Small intestine (tissue), 7 donors: ENCODE measurements around the gene DMRTB1. TPM values are rescaled to one million over a fixed set of nuclear protein-coding genes. Genes with fewer than 3 reads are reported as not detected.

ENCODE experiments used
- DNase-seq, 2 donors: peaks; one replicate each; pipeline versions ENCODE4 v3.0.0 to v3.0.0-alpha.2; 2013
- FAIRE-seq: peaks from 2 replicates; lab custom pipeline; 2012; peaks lifted over from hg19 to GRCh38; lab: Jason Lieb, UNC
- H3K27ac ChIP-seq, 3 donors: one replicate each; pipeline ENCODE4 v1.5.1; 2013; ENCODE audit warnings: low read length in 2 of 3, mild to moderate bottlenecking in 2 of 3, control low read depth in 1 of 3, inconsistent platforms in 1 of 3, low read depth in 1 of 3, moderate library complexity in 1 of 3
- H3K27me3 ChIP-seq, 3 donors: one replicate each; pipeline ENCODE4 v1.6.1; 2013; ENCODE audit warnings: low read length in 3 of 3, inconsistent platforms in 1 of 3; ENCODE audit not compliant: control insufficient read depth in 3 of 3, insufficient read depth in 3 of 3
- H3K36me3 ChIP-seq, 3 donors: one replicate each; pipeline ENCODE4 v1.6.1; 2013; ENCODE audit warnings: low read length in 3 of 3, inconsistent platforms in 1 of 3, low read depth in 1 of 3, mild to moderate bottlenecking in 1 of 3, moderate library complexity in 1 of 3; ENCODE audit not compliant: control insufficient read depth in 3 of 3, insufficient read depth in 2 of 3
- H3K4me1 ChIP-seq, 3 donors: one replicate each; pipeline ENCODE4 v1.6.1; 2013; ENCODE audit warnings: low read length in 2 of 3, inconsistent platforms in 1 of 3, low read depth in 1 of 3, mild to moderate bottlenecking in 1 of 3, moderate library complexity in 1 of 3; ENCODE audit not compliant: control insufficient read depth in 3 of 3, insufficient read depth in 2 of 3
- H3K4me3 ChIP-seq, 3 donors: one replicate each; pipeline ENCODE4 v1.5.1; 2013; ENCODE audit warnings: low read length in 3 of 3, control low read depth in 1 of 3, inconsistent platforms in 1 of 3, low read depth in 1 of 3, mild to moderate bottlenecking in 1 of 3, moderate library complexity in 1 of 3
- H3K9me3 ChIP-seq, 2 donors: one replicate each; pipeline ENCODE4 v1.6.1; 2013; ENCODE audit warnings: low read depth in 1 of 2, low read length in 1 of 2; ENCODE audit not compliant: control insufficient read depth in 2 of 2, insufficient read depth in 1 of 2
- WGBS, 3 donors: extraction: QIAGEN DNeasy Blood & Tissue Kit; methylation state at CpG; one replicate each; pipeline ENCODE4 v1.1.7; 2013; 5-methylcytosine and 5-hydroxymethylcytosine counted together
- polyA plus RNA-seq, 4 donors: library from polyadenylated mRNA; stranded (reverse) in 3 of 4; unstranded in 1 of 4; fragments of 200-250 nt in 3 of 4; fragments of 120-200 nt in 1 of 4; gene quantifications; one replicate each; pipeline versions ENCODE4 v1.2.1 to v1.2.3, GENCODE V29; 2013
- donor health status: healthy with polysubstance abuse.
- donor health status: control.
- donor health status: control.
- donor health status: Bipolar disorder and iron deficiency.
- donor health status: healthy.

The DMRTB1 gene
- polyA plus RNA-seq, 4 donors = not detected

DNA sequence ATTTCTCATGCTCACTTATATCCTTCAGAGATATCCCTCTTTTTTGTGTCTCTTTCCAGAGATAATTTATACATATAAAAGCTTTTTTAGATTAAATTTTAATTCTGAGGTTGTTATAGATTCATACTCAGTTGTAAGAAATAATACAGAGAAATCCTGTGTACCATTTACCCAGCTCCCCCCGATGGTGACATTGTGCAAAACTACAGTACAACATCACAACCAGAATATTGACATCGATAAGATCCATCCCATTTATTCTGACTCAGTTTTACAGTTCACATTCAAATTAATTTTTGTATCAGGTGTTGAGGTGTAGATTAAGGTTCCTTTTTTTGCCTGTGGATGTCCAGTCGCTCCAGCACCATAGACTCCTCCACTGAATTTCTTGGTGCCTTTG is 14.3 kb downstream of the DMRTB1 start:
- 71 to 84% (median 78%) methylated on average over 3 of the region's 3 CpGs for WGBS, 3 donors
- H3K36me3 ChIP-seq = no peaks in the 10 kb centered on the region
- H3K4me1 ChIP-seq = no peaks in the 10 kb centered on the region
- no peak overlapping the region for H3K4me3 ChIP-seq
- FAIRE-seq (no peak), DNase-seq (no peak)
- H3K27me3 ChIP-seq = no peaks in the 10 kb centered on the region
- no peaks in the 10 kb centered on the region for H3K9me3 ChIP-seq
- no peak overlapping the region for H3K27ac ChIP-seq

GRCh38 chr1:53475664-53476063 is 16.5 kb downstream of the DMRTB1 start:
- Histone ChIP-seq H3K9me3 (no peaks in the 10 kb centered on the region), H3K27ac (no peak overlapping the region), H3K4me3 (no peak overlapping the region), H3K36me3 (no peaks in the 10 kb centered on the region), H3K4me1 (no peaks in the 10 kb centered on the region), H3K27me3 (no peaks in the 10 kb centered on the region)
- DNase-seq = no peak
- 57 to 72% (median 63%) methylated on average over 7 of the region's 7 CpGs for WGBS, 3 donors
- no peak for FAIRE-seq

GRCh38 chr1:53476579-53476978 is 17.4 kb downstream of the DMRTB1 start:
- Histone ChIP-seq H3K27me3 (no peaks in the 10 kb centered on the region), H3K4me1 (no peaks in the 10 kb centered on the region), H3K4me3 (no peak overlapping the region), H3K27ac (no peak overlapping the region), H3K9me3 (no peaks in the 10 kb centered on the region), H3K36me3 (no peaks in the 10 kb centered on the region)
- no peak for FAIRE-seq
- DNase-seq = no peak
- 70 to 77% (median 75%) methylated on average over 8 of the region's 8 CpGs for WGBS, 3 donors

GRCh38 chr1:53477651-53478501 is 18.7 kb downstream of the DMRTB1 start:
- DNase-seq = no peak
- FAIRE-seq = no peak
- Histone ChIP-seq H3K27ac (no peak overlapping the region), H3K36me3 (no peaks in the 10 kb centered on the region), H3K27me3 (no peaks in the 10 kb centered on the region), H3K4me1 (no peaks in the 10 kb centered on the region), H3K9me3 (no peaks in the 10 kb centered on the region), H3K4me3 (no peak overlapping the region)
- 78 to 80% (median 80%) methylated on average over 12 of the region's 12 CpGs for WGBS, 3 donors

GRCh38 chr1:53478502-53478818 is 19.3 kb downstream of the DMRTB1 start:
- Histone ChIP-seq H3K4me3 (no peak overlapping the region), H3K27ac (no peak overlapping the region), H3K9me3 (no peaks in the 10 kb centered on the region), H3K4me1 (no peaks in the 10 kb centered on the region), H3K36me3 (no peaks in the 10 kb centered on the region), H3K27me3 (no peaks in the 10 kb centered on the region)
- WGBS, 3 donors = 92 to 98% (median 95%) methylated on average over 2 of the region's 2 CpGs
- DNase-seq = no peak
- no peak for FAIRE-seq

- DNase-seq = no peak
- Histone ChIP-seq H3K9me3 (no peaks in the 10 kb centered on the region), H3K36me3 (no peaks in the 10 kb centered on the region), H3K27me3 (peaks cover 0 to 2% (median 0%) of the 10 kb centered on the region in 3 donors), H3K4me1 (peaks cover 0 to 2% (median 0%) of the 10 kb centered on the region in 3 donors), H3K4me3 (no peak overlapping the region), H3K27ac (no peak overlapping the region)
- WGBS, 3 donors = 80 to 84% (median 84%) methylated on average over 11 of the region's 11 CpGs
- no peak for FAIRE-seq
These were observed 21.5 kb downstream of the DMRTB1 start for GRCh38 chr1:53480678-53481077.

DNA sequence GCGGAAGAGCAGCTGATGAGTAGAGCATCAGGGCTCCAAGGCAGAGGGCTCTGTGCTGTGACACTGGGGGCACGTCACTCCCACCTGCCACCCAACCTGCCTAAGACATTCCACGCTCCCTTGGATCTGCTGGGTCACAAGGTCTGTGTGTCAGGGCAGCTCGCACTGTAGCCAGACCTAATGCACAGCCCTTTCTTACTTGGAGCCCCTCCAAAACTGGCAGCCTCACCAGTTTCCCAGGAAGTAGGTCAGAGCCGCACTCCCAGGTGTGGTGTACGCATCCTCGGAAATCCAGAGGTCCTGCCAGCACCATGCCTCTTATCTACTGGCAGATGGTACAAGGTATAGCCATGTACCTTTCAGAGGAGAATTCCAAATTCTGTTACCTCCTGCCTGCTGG is 22.3 kb downstream of the DMRTB1 start:
- 62 to 88% (median 85%) methylated on average over 7 of the region's 7 CpGs for WGBS, 3 donors
- peaks cover 0 to 7% (median 0%) of the 10 kb centered on the region in 3 donors for H3K27me3 ChIP-seq
- H3K4me1 ChIP-seq = peaks cover 0 to 5% (median 0%) of the 10 kb centered on the region in 3 donors
- no peak for FAIRE-seq
- H3K36me3 ChIP-seq = no peaks in the 10 kb centered on the region
- H3K9me3 ChIP-seq = no peaks in the 10 kb centered on the region
- H3K4me3 ChIP-seq = no peak overlapping the region
- H3K27ac ChIP-seq = no peak overlapping the region
- no peak for DNase-seq

- Histone ChIP-seq H3K4me1 (peaks cover 0 to 5% (median 0%) of the 10 kb centered on the region in 3 donors), H3K27me3 (peaks cover 0 to 7% (median 0%) of the 10 kb centered on the region in 3 donors), H3K36me3 (no peaks in the 10 kb centered on the region), H3K27ac (no peak overlapping the region), H3K9me3 (no peaks in the 10 kb centered on the region), H3K4me3 (no peak overlapping the region)
- no peak for DNase-seq
- 74 to 85% (median 74%) methylated on average over 14 of the region's 14 CpGs for WGBS, 3 donors
- FAIRE-seq = no peak
These were observed 23.4 kb downstream of the DMRTB1 start for GRCh38 chr1:53482441-53483153.
